Left ventricle myocardium inferior (tissue), 1 donor: ENCODE results near the gene NTF3. TPM values are rescaled to one million over a fixed set of nuclear protein-coding genes. Genes with fewer than 3 reads are reported as not detected.

Experiments
- DNase-seq: peaks from one replicate; pipeline ENCODE4 v3.0.0-alpha.2; 2020
- H3K27ac ChIP-seq: fragments of 200-600 bp; replicated peaks from 2 replicates; pipeline ENCODE4 v1.8.0; 2021
- H3K27me3 ChIP-seq: fragments of 200-600 bp; 2 replicates; pipeline ENCODE4 v1.8.0; 2021; ENCODE audit warnings: low read depth
- H3K36me3 ChIP-seq: fragments of 200-600 bp; 2 replicates; pipeline ENCODE4 v1.8.0; 2021
- H3K4me1 ChIP-seq: fragments of 200-600 bp; 2 replicates; pipeline ENCODE4 v1.8.0; 2021
- H3K4me3 ChIP-seq: fragments of 200-600 bp; 2 replicates; pipeline ENCODE4 v1.8.0; 2021; ENCODE audit warnings: mild to moderate bottlenecking, moderate library complexity
- H3K9me3 ChIP-seq: fragments of 200-600 bp; replicated peaks from 2 replicates; pipeline ENCODE4 v1.8.0; 2021
- intact Hi-C: fragments of 100-400 bp; cut with micrococcal nuclease; formaldehyde crosslinking; loops from one replicate; pipeline ENCODE4 v1.11.0; 2022
- total RNA-seq: library from RNA; stranded (reverse); fragmentation: NEBNext Ultra II Directional; extraction: Animal tissue kit (Norgen Biotek cat#: 25700); gene quantifications from one replicate; pipeline ENCODE4 v1.2.1, GENCODE V29; 2021
- TF ChIP-seq, protein P1 (sequence below): fragments of 200-600 bp; IDR thresholded peaks from 2 replicates; pipeline ENCODE4 v1.8.0; 2021; ENCODE audit warnings: antibody characterized with exemption, mild to moderate bottlenecking, borderline replicate concordance
- donor health status: DM: no; HTN: yes; CAD: no; lungs with severe emphysema.

The NTF3 gene
- total RNA-seq, 1 donor from 2014 or later: 0.99 TPM

- DNase-seq: no peak
- H3K4me3 ChIP-seq: no peak overlapping the region
- H3K27me3 ChIP-seq: peaks cover 29% of the 10 kb centered on the region
- intact Hi-C loops: loop anchor here (10.0 kb wide), 1 partner anchor 75 kb away; no protein-coding TSS in a partner anchor
- TF ChIP-seq, protein P1, sequence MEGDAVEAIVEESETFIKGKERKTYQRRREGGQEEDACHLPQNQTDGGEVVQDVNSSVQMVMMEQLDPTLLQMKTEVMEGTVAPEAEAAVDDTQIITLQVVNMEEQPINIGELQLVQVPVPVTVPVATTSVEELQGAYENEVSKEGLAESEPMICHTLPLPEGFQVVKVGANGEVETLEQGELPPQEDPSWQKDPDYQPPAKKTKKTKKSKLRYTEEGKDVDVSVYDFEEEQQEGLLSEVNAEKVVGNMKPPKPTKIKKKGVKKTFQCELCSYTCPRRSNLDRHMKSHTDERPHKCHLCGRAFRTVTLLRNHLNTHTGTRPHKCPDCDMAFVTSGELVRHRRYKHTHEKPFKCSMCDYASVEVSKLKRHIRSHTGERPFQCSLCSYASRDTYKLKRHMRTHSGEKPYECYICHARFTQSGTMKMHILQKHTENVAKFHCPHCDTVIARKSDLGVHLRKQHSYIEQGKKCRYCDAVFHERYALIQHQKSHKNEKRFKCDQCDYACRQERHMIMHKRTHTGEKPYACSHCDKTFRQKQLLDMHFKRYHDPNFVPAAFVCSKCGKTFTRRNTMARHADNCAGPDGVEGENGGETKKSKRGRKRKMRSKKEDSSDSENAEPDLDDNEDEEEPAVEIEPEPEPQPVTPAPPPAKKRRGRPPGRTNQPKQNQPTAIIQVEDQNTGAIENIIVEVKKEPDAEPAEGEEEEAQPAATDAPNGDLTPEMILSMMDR: no peak
- no peaks in the 10 kb centered on the region for H3K36me3 ChIP-seq
- peaks cover 64% of the 10 kb centered on the region for H3K4me1 ChIP-seq
- H3K27ac ChIP-seq: no peak overlapping the region
- H3K9me3 ChIP-seq: peaks cover 8% of the 10 kb centered on the region
These were observed 7.5 kb downstream of the NTF3 start for GRCh38 chr12:5439371-5439771.

GRCh38 chr12:5439788-5440300 lies 7.9 kb downstream of the NTF3 start:
- Histone ChIP-seq H3K36me3 (no peaks in the 10 kb centered on the region), H3K4me1 (peaks cover 64% of the 10 kb centered on the region), H3K27me3 (peaks cover 27% of the 10 kb centered on the region), H3K27ac (no peak overlapping the region), H3K9me3 (peaks cover 8% of the 10 kb centered on the region), H3K4me3 (no peak overlapping the region)
- DNase-seq: no peak
- TF ChIP-seq, protein P1: no peak
- intact Hi-C loops: loop anchor here (10.0 kb wide), 1 partner anchor 75 kb away; no protein-coding TSS in a partner anchor

DNA sequence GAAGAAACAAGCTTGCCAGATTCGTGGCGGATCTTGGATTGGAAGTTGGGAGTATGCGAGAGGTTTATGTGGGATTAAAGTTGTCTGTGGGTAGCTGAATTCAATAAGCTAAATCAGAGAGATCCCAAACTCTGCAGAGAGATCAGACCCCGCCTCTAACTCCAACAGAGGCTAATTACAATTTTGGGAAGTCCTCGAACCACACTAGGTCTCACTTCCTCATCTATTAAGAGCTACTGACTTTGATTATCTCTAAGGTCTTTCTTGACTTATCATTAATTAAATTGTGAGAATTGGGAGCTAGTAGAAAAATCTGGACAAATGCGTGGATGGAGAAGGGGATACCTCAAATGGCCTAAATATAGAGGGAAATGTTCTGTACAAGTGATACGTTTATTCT lies 9.1 kb downstream of the NTF3 start:
- intact Hi-C loops: no loop called here
- Histone ChIP-seq H3K9me3 (peaks cover 8% of the 10 kb centered on the region), H3K27ac (no peak overlapping the region), H3K27me3 (peaks cover 15% of the 10 kb centered on the region), H3K4me3 (no peak overlapping the region), H3K36me3 (no peaks in the 10 kb centered on the region), H3K4me1 (peaks cover 64% of the 10 kb centered on the region)
- no peak for DNase-seq
- TF ChIP-seq, protein P1: no peak

- intact Hi-C loops: no loop called here
- Histone ChIP-seq H3K27ac (no peak overlapping the region), H3K36me3 (no peaks in the 10 kb centered on the region), H3K27me3 (peaks cover 9% of the 10 kb centered on the region), H3K4me3 (no peak overlapping the region), H3K4me1 (peaks cover 61% of the 10 kb centered on the region), H3K9me3 (peaks cover 8% of the 10 kb centered on the region)
- DNase-seq: no peak
- TF ChIP-seq, protein P1: no peak
These were observed 9.8 kb downstream of the NTF3 start for GRCh38 chr12:5441497-5442236.

DNA sequence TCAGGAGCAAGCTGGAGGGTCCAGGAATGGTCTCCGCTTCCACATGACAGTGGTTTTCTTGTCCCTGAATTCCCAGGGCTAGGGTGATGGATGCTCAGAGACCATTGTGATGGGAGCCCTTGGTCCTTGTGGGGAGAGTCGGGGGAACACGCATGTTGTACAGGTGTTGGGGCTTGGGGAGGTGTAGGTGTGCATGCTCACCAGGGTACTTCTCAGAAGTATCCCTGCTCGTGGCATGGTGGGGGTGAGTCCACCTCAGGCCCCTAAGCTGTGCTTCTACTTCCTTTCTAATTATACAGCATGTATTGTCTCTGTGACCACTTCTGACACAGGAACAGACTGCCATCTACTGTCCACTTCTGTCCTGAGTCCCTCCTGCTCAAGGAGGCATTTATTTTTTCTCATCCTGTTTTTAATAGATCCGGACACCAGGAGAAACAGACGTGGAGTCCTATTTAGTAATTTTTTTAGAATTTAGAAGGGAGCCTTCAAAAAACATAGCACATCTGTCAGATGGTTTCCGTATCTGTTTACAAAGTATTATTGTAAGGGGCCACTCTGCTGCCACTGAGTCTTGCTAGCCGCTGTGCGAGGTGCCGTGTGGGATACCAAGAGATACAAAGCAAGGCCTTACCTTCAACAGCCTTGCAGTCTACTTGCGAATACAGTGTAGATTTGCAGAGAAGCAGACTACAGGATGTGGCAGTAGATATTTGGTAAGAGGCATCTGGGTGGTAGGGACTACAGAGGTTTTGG lies 10.5 kb downstream of the NTF3 start:
- no peaks in the 10 kb centered on the region for H3K36me3 ChIP-seq
- no peak overlapping the region for H3K4me3 ChIP-seq
- TF ChIP-seq, protein P1: peak; percentile 84
- DNase-seq: no peak
- peaks cover 54% of the 10 kb centered on the region for H3K4me1 ChIP-seq
- intact Hi-C loops: no loop called here
- H3K9me3 ChIP-seq: peaks cover 8% of the 10 kb centered on the region
- no peak overlapping the region for H3K27ac ChIP-seq
- peaks cover 5% of the 10 kb centered on the region for H3K27me3 ChIP-seq
